HUES6 (cell line): ENCODE results near the gene EXOSC2.

ENCODE experiments used
- H3K27ac ChIP-seq: 2 replicates; pipeline ENCODE4 v1.7.0; 2013; ENCODE audit warnings: low read depth, mild to moderate bottlenecking, low read length, inconsistent platforms
- H3K27me3 ChIP-seq: 2 replicates; pipeline ENCODE4 v1.6.1; 2013; ENCODE audit warnings: low read length; ENCODE audit not compliant: control insufficient read depth, insufficient read depth
- H3K36me3 ChIP-seq: 2 replicates; pipeline ENCODE4 v1.6.1; 2013; ENCODE audit warnings: low read length; ENCODE audit not compliant: control insufficient read depth, insufficient read depth
- H3K4me1 ChIP-seq: 2 replicates; pipeline ENCODE4 v1.6.1; 2013; ENCODE audit warnings: low read length; ENCODE audit not compliant: control insufficient read depth, insufficient read depth
- H3K4me3 ChIP-seq: 2 replicates; pipeline ENCODE4 v1.5.1; 2013; ENCODE audit warnings: low read depth, low read length
- H3K9ac ChIP-seq: one replicate; pipeline ENCODE4 v1.6.1; 2013; ENCODE audit warnings: mild to moderate bottlenecking, low read length
- H3K9me3 ChIP-seq: 2 replicates; pipeline ENCODE4 v1.6.1; 2013; ENCODE audit warnings: low read depth, low read length; ENCODE audit not compliant: control insufficient read depth, insufficient read depth

EXOSC2 gene

GRCh38 chr9:130740218-130741023 lies 46.8 kb downstream of the EXOSC2 start:
- Histone ChIP-seq H3K27ac (no peak overlapping the region), H3K9me3 (no peaks in the 10 kb centered on the region), H3K4me1 (no peaks in the 10 kb centered on the region), H3K9ac (no peak overlapping the region), H3K27me3 (no peaks in the 10 kb centered on the region), H3K36me3 (0 out of 2 replicates have a peak, but pooled peaks cover 4% of the 10 kb centered on the region), H3K4me3 (no peak overlapping the region)

- Histone ChIP-seq H3K9me3 (no peaks in the 10 kb centered on the region), H3K27ac (no peak overlapping the region), H3K27me3 (no peaks in the 10 kb centered on the region), H3K4me3 (no peak overlapping the region), H3K36me3 (0 out of 2 replicates have a peak, but pooled peaks cover 4% of the 10 kb centered on the region), H3K4me1 (no peaks in the 10 kb centered on the region), H3K9ac (no peak overlapping the region)
These were observed 47.4 kb downstream of the EXOSC2 start for GRCh38 chr9:130741024-130741305.

GRCh38 chr9:130741831-130742449 lies 48.4 kb downstream of the EXOSC2 start:
- 0 out of 2 replicates have a peak, but pooled peaks cover 4% of the 10 kb centered on the region for H3K36me3 ChIP-seq
- H3K9me3 ChIP-seq = no peaks in the 10 kb centered on the region
- no peaks in the 10 kb centered on the region for H3K27me3 ChIP-seq
- no peak overlapping the region for H3K4me3 ChIP-seq
- H3K27ac ChIP-seq = no peak overlapping the region
- H3K4me1 ChIP-seq = no peaks in the 10 kb centered on the region
- no peak overlapping the region for H3K9ac ChIP-seq

- Histone ChIP-seq H3K9me3 (no peaks in the 10 kb centered on the region), H3K36me3 (0 out of 2 replicates have a peak, but pooled peaks cover 4% of the 10 kb centered on the region), H3K9ac (no peak overlapping the region), H3K27me3 (no peaks in the 10 kb centered on the region), H3K27ac (no peak overlapping the region), H3K4me3 (no peak overlapping the region), H3K4me1 (no peaks in the 10 kb centered on the region)
These were observed 50.1 kb downstream of the EXOSC2 start for GRCh38 chr9:130743656-130744055.

- Histone ChIP-seq H3K4me1 (no peaks in the 10 kb centered on the region), H3K27me3 (no peaks in the 10 kb centered on the region), H3K27ac (no peak overlapping the region), H3K9ac (no peak overlapping the region), H3K36me3 (0 out of 2 replicates have a peak, but pooled peaks cover 4% of the 10 kb centered on the region), H3K9me3 (no peaks in the 10 kb centered on the region), H3K4me3 (no peak overlapping the region)
These were observed 51.7 kb downstream of the EXOSC2 start for GRCh38 chr9:130745210-130745800.

GRCh38 chr9:130745829-130746228 lies 52.2 kb downstream of the EXOSC2 start:
- Histone ChIP-seq H3K36me3 (0 out of 2 replicates have a peak, but pooled peaks cover 4% of the 10 kb centered on the region), H3K4me1 (no peaks in the 10 kb centered on the region), H3K9ac (no peak overlapping the region), H3K9me3 (no peaks in the 10 kb centered on the region), H3K27me3 (no peaks in the 10 kb centered on the region), H3K4me3 (no peak overlapping the region), H3K27ac (no peak overlapping the region)

GRCh38 chr9:130746434-130747212 lies 53.0 kb downstream of the EXOSC2 start:
- Histone ChIP-seq H3K27ac (no peak overlapping the region), H3K4me3 (no peak overlapping the region), H3K9ac (no peak overlapping the region), H3K4me1 (no peaks in the 10 kb centered on the region), H3K9me3 (no peaks in the 10 kb centered on the region), H3K36me3 (no peaks in the 10 kb centered on the region), H3K27me3 (no peaks in the 10 kb centered on the region)

GRCh38 chr9:130751631-130752355 lies 58.2 kb downstream of the EXOSC2 start:
- H3K9ac ChIP-seq = no peak overlapping the region
- peaks cover 17% of the 10 kb centered on the region for H3K4me1 ChIP-seq
- no peak overlapping the region for H3K4me3 ChIP-seq
- no peaks in the 10 kb centered on the region for H3K9me3 ChIP-seq
- H3K27ac ChIP-seq = no peak overlapping the region
- H3K27me3 ChIP-seq = no peaks in the 10 kb centered on the region
- H3K36me3 ChIP-seq = no peaks in the 10 kb centered on the region
